OCI-LY3 (cell line): ENCODE results near the gene DSG2.
"Not testable (repeated sequence)": the region's sequence is repeated elsewhere in the genome, so short reads cannot be mapped to it uniquely, and the experiment has no call there.

ENCODE experiments used
- H2AFZ ChIP-seq: fragments of 200-600, 300-600 bp; shearing (Covaris generic); 2 replicates; pipeline ENCODE4 v1.6.0; 2014; ENCODE audit warnings: antibody characterized with exemption, low read depth, low read length
- H3K27ac ChIP-seq: fragments of 200-600, 300-600 bp; sonication (generic); 2 replicates; pipeline ENCODE4 v1.5.1; 2014; ENCODE audit warnings: mild to moderate bottlenecking, low read length, moderate library complexity, mixed read lengths
- H3K27me3 ChIP-seq: fragments of 200-600, 300-600 bp; sonication (generic); 2 replicates; pipeline ENCODE4 v1.6.1; 2014; ENCODE audit warnings: low read depth, low read length, mixed read lengths
- H3K36me3 ChIP-seq: fragments of 200-600, 300-600 bp; sonication (generic); replicated peaks from 2 replicates; pipeline ENCODE3; 2014; ENCODE audit warnings: low read depth, low read length, mixed read lengths
- H3K4me1 ChIP-seq: fragments of 300-600, 200-600 bp; sonication (generic); 2 replicates; pipeline ENCODE4 v1.6.1; 2014; ENCODE audit warnings: low read length, mixed read lengths
- H3K4me2 ChIP-seq: fragments of 200-600, 300-600 bp; sonication (generic); 2 replicates; pipeline ENCODE4 v1.6.1; 2014; ENCODE audit warnings: low read length, mixed read lengths
- H3K4me3 ChIP-seq: fragments of 300-600, 200-600 bp; sonication (generic); 2 replicates; pipeline ENCODE4 v1.5.1; 2014; ENCODE audit warnings: antibody characterized with exemption, mild to moderate bottlenecking, low read length, moderate library complexity
- H3K79me2 ChIP-seq: fragments of 300-600, 200-600 bp; shearing (Covaris generic); 2 replicates; pipeline ENCODE4 v1.6.1; 2014; ENCODE audit warnings: mild to moderate bottlenecking, low read length, mixed read lengths
- H3K9ac ChIP-seq: fragments of 300-600, 200-600 bp; shearing (Covaris generic); 2 replicates; pipeline ENCODE4 v1.6.0; 2014; ENCODE audit warnings: mild to moderate bottlenecking, low read length, moderate library complexity
- H3K9me3 ChIP-seq: fragments of 200-600, 300-600 bp; shearing (Covaris generic); 2 replicates; pipeline ENCODE4 v1.6.1; 2014; ENCODE audit warnings: low read length, mixed read lengths; ENCODE audit not compliant: insufficient read depth
- H4K20me1 ChIP-seq: fragments of 200-600, 300-600 bp; sonication (generic); 2 replicates; pipeline ENCODE4 v1.6.1; 2016; ENCODE audit warnings: low read length, mixed read lengths; ENCODE audit not compliant: insufficient read depth
- CTCF ChIP-seq: fragments of 200-600, 300-600 bp; sonication (generic); IDR thresholded peaks from 2 replicates; pipeline ENCODE4 v1.5.1; 2014; ENCODE audit warnings: antibody characterized with exemption, low read length, low read depth
- EZH2phosphoT487 ChIP-seq: fragments of 200-600 bp; shearing (Covaris generic); IDR thresholded peaks from 2 replicates; pipeline ENCODE4 v1.6.1; 2018; ENCODE audit warnings: antibody characterized with exemption, mixed run types, low read depth

The DSG2 gene

GRCh38 chr18:31493171-31493570, 4.8 kb upstream of the DSG2 start:
- Histone ChIP-seq H3K4me1 (peaks cover 22% of the 10 kb centered on the region), H2AFZ (no peak overlapping the region), H3K79me2 (no peaks in the 10 kb centered on the region), H3K27ac (no peak overlapping the region), H3K27me3 (no peaks in the 10 kb centered on the region), H4K20me1 (no peaks in the 10 kb centered on the region), H3K4me2 (no peak overlapping the region), H3K36me3 (no peaks in the 10 kb centered on the region), H3K9ac (no peak overlapping the region), H3K4me3 (no peak overlapping the region), H3K9me3 (no peaks in the 10 kb centered on the region)
- TF ChIP-seq CTCF = no peak
- no peak for TF ChIP-seq EZH2phosphoT487

DNA sequence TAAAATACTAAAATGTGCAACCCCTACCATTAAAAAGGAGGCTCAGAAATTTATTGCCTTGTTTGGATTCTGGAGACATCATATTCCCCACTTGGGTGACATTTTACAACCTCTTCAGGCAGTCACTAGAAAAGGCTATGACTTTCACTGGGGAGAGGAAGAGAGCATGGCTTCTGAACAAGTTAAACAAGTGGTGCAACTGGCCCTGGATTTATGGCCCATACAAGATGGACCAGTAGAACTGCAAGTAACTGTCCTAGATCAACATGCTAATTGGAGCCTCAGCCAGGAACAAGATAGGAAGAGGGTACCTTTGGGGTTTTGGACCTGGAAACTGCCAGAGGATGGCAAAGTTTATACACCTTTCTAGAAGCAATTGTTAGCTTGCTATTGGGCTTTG, 4.0 kb upstream of the DSG2 start:
- H3K4me3 ChIP-seq = no peak overlapping the region
- no peak for TF ChIP-seq EZH2phosphoT487
- TF ChIP-seq CTCF = no peak
- no peak overlapping the region for H3K27ac ChIP-seq
- H3K4me1 ChIP-seq = peaks cover 22% of the 10 kb centered on the region
- H3K9ac ChIP-seq = no peak overlapping the region
- H3K4me2 ChIP-seq = no peak overlapping the region
- no peaks in the 10 kb centered on the region for H4K20me1 ChIP-seq
- H3K27me3 ChIP-seq = no peaks in the 10 kb centered on the region
- H3K9me3 ChIP-seq = no peaks in the 10 kb centered on the region
- H3K36me3 ChIP-seq = no peaks in the 10 kb centered on the region
- no peaks in the 10 kb centered on the region for H3K79me2 ChIP-seq
- no peak overlapping the region for H2AFZ ChIP-seq

DNA sequence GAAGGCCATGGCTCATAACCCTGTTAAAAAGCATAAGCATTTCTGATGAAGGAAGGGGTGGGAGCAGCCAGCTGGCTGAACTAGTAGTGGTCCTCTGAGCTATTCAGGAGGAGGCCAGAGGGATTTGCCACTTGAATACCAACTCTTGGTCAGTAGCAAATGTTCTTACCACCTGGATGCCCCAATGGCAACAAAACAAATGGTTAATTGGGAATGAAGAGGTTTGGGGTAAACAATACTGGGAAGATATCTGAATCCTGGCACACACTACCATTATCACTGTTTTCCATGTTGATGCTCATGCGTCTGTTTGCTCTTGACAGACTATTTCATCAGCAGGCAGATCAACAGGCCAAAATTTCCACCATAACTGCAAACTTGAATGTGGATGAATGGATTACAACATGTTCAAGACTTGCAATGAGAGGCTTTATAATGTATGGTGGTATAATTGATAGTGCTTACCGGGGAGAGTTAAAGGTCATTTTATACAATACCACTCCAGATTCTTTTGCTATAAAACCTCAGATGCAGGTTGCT, 3.2 kb upstream of the DSG2 start:
- H2AFZ ChIP-seq, H3K36me3 ChIP-seq, H3K4me2 ChIP-seq, H3K9me3 ChIP-seq, H3K27ac ChIP-seq, H3K79me2 ChIP-seq, H4K20me1 ChIP-seq, H3K9ac ChIP-seq, H3K4me3 ChIP-seq, H3K27me3 ChIP-seq: not testable (repeated sequence)
- peaks cover 25% of the 10 kb centered on the region for H3K4me1 ChIP-seq

- H2AFZ ChIP-seq = no peak overlapping the region
- H3K4me3 ChIP-seq = no peak overlapping the region
- no peaks in the 10 kb centered on the region for H3K27me3 ChIP-seq
- peaks cover 20% of the 10 kb centered on the region for H3K4me1 ChIP-seq
- H3K27ac ChIP-seq = no peak overlapping the region
- no peaks in the 10 kb centered on the region for H3K79me2 ChIP-seq
- H3K36me3 ChIP-seq = no peaks in the 10 kb centered on the region
- H3K4me2 ChIP-seq = no peak overlapping the region
- TF ChIP-seq EZH2phosphoT487 (no peak), CTCF (no peak)
- no peaks in the 10 kb centered on the region for H3K9me3 ChIP-seq
- no peaks in the 10 kb centered on the region for H4K20me1 ChIP-seq
- no peak overlapping the region for H3K9ac ChIP-seq
These were observed 557 bp upstream of the DSG2 start for GRCh38 chr18:31497404-31497835.
